GM11168 (cell line): ENCODE results near the gene PI4KA.
"Not testable (repeated sequence)": the region's sequence is repeated elsewhere in the genome, so short reads cannot be mapped to it uniquely, and the experiment has no call there.

Source experiments
- in situ Hi-C: fragments of 300-500 bp; cut with MboI; formaldehyde crosslinking; loops from one replicate; pipeline ENCODE4 v1.12.0; 2022; ENCODE audit warnings: low sequenced_read_pairs; ENCODE audit not compliant: unreplicated experiment

PI4KA gene

DNA sequence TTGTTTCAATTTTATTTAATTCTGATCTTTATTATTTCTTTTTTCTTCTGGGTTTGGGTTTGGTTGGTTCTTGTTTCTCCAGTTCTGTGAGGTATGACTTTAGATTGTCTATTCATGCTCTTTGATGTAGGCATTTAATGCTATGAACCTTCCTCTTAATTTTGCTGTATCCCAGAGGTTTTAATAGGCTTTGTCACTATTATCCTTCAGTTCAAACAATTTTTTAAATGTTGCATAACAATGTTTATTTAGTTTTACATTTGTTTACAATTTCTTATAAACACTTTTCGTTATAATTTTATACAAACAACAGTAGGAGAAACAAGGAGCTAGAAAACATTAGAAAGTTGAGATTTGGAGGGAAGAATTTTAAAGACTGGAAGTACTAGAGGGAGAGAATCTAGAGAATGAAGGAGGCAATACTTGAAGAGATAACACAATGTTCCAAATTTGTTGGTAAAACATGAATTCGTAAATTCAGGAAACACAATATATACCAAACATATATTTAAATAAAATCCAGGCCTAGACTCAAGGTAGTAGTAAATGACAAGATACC lies 180.8 kb downstream of the PI4KA start:
- in situ Hi-C loops: loop anchor here (25.0 kb wide), 1 partner anchor 265 kb away; no protein-coding TSS in a partner anchor

DNA sequence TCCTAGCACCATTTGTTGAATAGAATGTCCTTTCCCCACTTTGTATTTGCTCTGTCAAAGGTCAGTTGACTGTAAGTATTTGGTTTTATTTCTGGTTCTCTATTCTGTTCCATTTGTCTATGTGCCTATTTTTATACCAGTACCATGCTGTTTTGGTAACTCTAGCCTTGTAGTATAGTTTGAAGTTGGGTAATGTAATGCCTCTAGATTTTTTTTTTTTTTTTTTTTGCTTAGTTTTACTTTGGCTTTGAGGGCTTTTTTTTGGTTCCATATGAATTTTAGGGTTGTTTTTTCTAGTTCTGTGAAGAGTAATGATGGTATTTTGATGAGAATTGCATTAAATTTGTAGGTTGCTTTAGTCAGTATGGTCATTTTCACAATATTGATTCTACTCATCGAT lies 183.0 kb downstream of the PI4KA start:
- in situ Hi-C loops: loop anchor here (25.0 kb wide), 1 partner anchor 263 kb away; no protein-coding TSS in a partner anchor

DNA sequence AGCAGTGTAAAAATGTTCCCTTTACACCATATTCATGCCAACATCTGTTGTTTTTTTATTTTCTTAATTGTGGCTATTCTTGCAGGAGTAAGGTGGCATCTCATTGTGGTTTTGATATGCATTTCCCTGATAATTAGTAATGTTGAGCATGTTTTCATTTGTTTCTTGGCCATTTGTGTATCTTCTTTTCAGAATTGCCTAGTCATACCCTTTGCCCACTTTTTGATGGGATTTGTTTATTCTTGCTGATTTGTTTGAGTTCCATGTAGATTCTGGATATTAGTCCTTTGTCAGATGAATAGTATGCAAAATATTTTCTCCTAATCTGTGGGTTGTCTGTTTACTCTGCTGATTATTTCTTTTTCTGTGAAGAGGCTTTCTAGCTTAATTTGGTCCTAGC lies 183.6 kb downstream of the PI4KA start:
- in situ Hi-C loops: loop anchor here (25.0 kb wide), 1 partner anchor 263 kb away; no protein-coding TSS in a partner anchor

DNA sequence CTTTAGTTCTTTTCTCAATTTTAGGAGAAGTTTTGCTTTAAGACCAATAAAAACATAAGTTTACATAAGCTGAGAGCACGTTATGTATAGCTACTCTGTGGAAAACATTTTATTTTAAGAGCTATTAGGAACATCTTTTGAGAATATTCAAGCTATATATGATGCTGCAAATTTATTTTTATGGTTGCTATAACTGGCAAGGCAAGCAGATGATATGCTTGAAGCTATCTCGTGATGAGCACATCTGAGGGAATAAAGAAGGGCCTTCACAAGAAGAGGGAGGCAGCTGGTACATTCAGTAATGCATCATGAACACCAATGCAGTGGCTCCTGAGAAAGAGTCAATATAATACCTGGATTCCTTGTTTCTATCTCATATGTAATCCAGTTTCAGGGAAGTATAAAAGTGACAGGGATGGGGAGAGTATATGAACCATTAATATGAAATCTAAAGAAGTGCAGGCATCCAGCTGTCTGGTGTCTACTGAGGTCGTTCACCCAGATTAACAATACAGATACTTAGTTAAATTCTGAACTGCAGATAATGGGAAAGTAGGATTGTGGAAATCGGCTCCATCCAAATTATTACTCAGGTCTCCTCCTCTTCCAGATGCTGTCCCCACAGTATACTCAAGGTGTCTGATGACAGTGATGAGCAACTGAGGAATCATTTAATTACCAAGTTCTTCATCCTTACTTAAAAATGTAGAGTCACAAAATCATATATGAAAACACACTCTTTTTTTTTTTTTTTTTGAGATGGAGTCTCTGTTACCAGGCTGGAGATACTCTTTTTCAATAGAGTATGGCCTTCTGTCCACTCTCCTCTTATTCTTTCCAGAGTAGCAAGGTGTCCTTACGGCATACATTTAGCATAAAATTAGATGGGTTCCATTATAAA lies 185.1 kb downstream of the PI4KA start:
- in situ Hi-C loops: no loop called here

DNA sequence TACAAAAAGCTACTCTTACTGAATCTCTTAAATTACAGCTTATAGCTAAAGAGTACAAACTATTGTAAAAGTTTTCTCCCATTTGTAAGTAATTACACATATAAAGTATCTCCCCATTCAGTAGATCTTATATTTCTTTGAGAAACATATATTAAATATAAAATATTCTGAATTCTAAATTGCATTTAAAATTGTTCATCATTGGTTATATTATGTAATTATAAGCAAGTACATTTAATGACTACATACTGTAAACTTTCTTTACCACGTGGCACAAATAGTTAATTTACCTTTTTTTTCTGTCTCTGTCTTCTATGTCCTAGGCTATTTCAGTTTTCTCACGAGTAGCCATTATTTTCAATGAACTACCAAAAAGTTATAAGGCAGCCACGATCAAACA lies 185.9 kb downstream of the PI4KA start:
- in situ Hi-C loops: no loop called here

DNA sequence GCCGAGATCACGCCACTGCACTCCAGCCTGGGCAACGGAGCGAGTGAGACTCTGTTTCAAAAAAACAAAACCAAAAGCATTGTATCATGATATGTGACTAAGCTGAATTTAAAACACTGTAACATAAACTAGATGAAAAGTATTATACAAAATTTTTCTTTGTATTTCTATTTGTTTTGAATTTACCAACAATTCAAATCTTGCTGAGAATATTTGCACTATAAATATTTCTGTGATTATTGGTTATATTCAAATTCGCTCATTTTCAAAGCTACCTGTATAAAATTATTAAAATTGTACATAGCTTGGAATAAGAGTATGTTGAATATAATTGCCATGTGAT lies 186.6 kb downstream of the PI4KA start:
- in situ Hi-C loops: no loop called here

DNA sequence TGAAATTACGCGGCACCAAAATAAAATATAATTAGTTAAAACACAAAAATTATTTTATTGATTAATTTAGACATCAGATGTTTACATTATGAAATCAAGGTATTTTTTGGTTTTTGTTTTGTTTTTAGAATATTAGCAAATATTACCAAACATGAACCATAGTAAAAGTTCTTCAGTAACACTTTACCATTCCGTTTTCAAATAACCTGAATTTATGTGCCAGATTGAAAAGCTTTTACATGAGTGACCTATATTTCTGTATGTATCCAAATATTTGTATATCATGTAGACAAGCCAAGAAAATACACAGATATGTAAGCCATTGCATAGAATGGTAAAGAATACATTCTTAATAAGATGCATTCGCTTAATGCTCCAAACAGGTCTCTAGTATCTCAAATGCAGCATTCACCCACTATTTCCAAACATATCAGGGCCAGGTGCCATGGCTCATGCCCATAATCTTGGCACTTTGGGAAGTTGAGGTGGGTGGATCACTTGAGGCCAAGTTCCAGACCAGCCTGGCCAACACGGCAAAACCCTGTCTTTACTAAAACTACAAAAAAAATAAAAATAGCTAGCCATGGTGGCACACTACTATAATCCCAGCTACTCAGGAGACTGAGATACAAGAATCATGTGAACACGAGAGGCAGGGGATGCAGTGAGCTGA lies 187.1 kb downstream of the PI4KA start:
- in situ Hi-C loops: no loop called here

DNA sequence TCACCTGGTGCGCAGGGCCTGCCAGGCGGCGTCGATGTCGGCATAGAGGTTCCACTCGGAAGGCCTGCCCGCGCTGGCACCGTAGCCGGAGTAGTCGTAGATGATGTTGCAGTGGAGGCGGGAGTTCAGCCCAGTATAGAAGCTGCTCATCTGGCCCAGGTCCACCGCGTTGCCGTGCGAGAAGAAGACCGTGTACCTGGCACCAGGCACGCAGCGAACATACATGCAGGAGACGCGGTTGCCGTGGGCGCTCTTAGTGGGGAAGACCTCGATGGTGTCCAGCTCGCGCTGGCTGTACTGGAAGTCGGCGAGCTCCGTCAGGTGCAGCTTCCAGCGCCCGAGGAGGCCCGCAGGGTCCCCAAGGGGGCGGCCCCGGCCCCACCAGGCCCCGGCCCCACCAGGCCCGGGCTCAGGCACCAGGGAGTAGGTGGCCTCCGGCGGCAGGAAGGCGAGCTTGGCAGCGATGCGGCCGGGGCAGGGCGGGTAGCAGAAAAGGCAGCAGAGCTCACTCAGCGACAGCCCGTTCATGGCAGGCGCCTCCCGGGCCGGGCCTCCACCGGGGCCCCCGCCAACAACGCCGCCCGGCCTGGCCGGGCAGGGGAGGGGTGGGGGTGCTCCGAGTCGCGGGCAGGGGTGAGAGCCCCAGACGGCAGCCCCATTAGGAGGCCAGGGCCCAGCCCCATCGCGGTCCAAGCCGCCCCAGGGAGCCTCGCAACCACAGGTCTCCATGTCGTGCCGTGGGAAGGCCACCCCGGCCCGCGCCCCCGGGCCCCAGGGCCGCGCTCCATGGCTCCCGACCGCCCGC lies 188.0 kb downstream of the PI4KA start:
- in situ Hi-C loops: not testable (repeated sequence)

DNA sequence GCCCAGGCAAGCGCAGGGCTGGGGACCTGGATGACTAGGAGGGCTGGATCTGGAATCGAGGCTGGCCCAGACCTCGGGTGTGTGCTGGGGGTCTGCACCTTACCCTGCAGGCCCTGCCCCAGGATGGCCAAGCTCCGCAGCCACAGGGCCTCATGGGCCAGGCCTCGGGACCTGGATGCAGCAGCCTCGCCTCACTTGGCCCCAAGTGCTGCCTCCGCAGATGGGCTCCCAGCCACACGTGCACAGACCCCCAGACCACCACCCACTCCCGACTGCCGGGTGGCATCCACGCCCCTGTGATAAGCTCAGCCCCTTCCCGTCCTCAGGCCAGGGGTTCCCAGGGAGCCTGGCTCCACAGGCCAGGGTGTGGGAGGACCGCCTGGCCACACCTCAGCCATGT lies 188.7 kb downstream of the PI4KA start:
- in situ Hi-C loops: not testable (repeated sequence)

DNA sequence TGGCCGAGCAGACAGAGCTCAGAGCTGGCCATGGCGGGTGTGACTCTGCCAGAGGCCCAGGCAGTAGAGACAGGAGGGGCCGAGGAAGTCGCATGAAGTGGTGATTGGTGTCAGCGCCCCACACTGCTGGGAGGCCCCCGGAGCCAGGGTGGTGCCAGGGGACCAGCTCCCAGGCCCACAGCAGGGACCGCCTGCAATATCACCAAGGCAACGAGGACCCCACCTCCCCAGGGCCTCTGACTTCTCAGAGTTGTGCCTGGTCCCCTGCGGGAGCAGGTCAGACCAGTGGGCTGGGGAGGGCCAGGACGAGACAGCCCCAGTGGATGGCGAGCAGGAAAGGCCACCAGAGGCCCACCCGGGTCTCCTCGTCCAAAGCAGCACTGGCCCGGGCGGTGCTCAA lies 189.1 kb downstream of the PI4KA start:
- in situ Hi-C loops: not testable (repeated sequence)

DNA sequence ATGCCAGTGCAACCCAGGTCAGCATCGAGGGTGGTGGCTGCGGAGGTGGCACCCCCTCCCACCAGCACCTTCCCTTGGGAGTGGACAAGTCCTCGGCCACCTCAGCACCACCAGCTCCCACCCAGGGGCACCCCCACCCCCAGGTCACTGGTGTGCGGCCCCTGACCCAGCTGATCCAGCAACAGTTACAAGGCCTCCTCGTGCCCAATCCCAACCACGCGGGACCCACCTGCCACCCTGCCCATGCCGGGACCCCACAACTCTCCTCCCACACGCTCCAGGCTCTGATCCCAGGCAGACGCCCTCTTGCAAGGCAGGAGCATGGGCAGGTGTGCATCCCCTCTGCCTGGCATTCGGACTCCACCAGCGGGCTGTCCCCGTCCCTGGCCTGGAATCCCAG lies 189.8 kb downstream of the PI4KA start:
- in situ Hi-C loops: not testable (repeated sequence)

DNA sequence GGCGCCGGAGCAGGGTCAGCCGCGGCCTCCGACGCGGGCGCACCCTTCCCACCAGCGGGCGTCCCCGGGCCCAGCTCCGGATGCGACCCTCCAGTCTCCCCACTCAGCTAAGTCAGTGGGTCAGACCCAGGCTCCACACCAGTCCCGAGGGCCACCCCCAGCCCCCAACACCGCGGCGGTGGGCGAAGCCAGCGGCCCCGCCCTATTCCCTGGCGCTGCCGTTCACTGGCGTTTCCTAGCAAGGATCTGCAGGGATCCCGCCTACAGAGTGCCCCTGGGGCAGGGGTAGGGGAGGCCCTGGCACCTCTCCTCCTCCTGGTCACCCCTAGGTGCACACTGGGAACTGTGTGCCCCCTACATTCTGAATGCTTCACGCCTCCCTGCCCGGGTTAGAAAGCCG lies 190.4 kb downstream of the PI4KA start:
- in situ Hi-C loops: not testable (repeated sequence)

DNA sequence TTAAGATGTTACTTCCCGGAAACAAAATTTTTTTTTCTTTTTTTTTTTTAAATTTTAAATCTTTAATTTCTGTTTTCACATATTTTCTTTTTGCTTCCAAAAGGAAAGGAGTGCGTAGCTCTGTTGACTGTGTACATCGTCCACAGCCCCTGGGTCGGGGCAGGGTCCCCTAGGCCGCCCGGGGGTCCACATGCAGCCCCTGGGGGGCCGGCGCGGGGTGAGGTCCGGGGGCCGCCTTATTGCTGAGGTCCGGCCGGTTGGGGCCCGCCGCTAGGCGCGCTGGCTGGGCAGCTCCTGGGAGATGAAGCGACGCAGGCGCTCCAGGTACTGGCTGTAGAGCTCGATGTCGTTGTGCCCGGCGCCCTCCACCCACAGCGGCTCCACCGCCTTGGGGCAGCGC lies 191.1 kb downstream of the PI4KA start:
- in situ Hi-C loops: not testable (repeated sequence)

DNA sequence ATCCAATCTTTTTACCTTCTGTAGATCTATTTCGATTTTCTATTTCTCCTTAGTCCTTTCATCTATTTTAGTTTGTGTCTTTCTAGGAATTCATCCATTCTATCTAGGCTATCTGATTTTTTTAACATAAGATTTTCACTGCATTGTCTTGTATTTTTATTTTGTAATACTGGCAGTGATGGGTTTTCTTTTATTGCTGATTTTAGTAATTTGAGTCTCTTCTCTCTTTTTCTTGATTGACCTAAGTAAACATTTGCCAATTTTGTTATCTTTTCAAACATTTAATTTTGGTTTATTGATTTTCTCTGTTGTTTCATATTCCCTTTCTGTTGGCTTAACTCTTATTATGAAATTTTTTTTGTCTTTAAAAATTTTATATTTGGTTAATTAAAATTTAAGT lies 192.1 kb downstream of the PI4KA start:
- in situ Hi-C loops: no loop called here

DNA sequence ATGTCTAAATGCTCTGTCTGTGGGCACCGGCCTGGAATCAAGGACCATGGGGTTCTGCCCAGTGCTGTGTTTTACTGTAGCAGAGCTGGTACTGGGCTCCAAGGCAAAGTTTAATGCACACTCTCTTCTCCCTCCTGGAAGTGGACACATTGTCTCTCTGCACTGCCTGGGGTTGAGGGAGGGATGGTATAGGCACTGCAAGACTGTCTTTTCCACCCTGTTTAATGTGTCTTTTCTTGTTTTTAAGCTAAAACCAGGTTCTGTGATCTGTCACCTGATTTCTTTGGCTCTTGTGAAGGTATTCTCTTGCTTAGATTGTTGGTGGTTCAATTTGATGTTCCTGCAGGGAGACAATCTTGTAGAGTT lies 194.0 kb downstream of the PI4KA start:
- in situ Hi-C loops: no loop called here

DNA sequence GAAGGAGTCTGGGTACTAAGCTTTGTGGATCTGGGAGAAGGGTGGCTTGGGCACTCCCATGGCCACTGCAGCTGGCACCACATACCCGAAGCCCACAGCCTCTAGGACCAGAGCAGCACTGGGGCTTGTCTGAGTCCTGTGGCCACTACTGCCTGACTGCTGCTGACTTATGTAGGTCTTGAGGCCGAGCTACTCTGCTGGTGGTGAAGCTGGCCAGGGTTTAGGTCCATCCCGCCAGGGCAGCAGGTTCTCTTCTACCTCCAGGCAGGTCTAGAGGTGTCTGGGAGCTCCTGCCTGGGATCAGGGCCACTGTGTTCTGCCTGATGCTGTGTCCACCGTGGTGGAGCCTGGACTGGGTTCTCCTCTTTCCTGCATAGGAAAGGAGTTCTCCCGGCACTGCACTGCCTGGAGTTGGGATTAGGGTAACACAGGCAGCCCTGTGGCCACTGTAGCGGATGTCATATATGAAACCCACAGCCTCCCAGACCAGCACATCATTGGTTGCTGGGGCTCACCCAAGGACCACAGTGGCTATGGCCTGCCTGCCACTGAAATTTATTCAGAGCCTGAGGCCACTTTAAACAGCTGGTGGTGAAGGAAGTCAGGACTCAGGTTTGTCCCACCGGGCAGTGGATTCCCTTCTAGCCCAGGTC lies 194.5 kb downstream of the PI4KA start:
- in situ Hi-C loops: no loop called here

DNA sequence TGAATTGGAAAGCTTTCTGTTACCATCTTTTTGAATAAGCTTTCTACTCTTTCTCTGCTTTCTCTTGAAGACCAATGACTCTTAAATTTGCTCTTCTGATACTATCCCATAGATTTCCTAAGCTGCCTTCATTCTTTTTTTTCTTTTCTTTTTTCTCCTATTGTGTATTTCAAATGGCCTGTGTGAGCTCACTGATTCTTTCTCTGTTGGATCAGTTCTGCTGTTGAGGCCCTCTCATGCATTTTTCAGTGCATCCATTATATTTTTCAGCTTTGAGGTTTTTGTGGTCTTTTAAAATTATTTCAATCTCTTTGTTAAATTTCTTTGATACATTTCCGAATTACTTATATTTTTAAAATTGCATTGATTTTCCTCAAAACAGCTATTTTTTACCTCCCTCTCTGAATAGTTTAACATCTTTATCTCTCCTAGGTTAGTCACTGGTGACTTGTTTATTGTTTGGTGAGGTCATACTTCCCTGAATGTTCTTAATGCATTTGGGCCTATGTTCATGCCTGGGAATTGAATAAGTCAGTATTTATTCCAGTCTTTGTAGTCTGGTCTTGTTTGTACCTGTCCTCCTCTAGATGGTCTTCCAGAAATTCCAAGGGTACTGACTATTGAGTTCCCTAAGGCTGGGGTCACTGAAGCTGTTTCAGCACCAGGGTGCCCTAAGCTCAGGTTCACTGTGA lies 195.3 kb downstream of the PI4KA start:
- in situ Hi-C loops: no loop called here

DNA sequence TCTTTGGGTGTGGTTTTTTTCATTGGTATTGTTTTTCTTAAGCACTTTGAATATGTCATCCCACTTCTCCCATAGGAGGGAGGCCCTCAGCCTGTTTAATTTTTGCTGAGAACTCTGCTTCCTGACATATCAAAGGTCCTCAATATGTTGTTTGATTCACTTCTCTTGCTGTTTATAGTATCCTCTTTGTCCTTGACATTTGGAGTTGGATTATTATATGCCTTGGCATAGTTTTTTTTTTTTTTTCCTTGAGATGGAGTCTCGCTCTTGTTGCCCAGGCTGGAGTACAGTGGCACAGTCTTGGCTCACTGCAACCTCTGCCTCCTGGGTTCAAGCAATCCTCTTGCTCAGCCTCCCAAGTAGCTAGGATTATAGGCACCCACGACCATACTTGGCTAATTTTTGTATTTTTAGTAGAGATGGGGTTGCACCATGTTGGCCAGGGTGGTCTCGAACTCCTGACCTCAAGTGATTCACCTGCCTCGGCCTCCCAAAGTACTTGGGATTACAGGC lies 196.0 kb downstream of the PI4KA start:
- in situ Hi-C loops: not testable (repeated sequence)

DNA sequence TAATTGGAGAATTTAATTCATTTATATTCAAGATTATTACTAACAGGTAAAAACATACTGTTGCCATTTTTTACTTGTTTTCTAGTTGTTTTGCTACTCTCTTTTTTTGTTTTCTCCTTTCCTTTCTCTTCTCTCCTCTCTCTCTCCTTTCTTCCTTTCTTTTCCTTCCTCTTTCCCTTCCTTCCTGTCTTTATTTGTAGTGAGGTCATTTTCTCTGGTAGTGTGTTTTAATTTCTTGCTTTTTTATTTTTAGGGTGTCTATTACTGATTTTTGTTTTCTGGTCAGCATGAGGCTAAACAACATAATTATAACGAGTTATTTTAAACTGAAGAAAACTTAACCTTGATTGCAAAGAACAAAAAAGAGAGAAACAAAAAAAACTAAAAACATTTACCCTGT lies 197.1 kb downstream of the PI4KA start:
- in situ Hi-C loops: no loop called here
